Trophoblast cell (in vitro differentiated cells and primary cell): Measurements from ENCODE around the gene BRAF.
"Not testable (repeated sequence)": the region's sequence is repeated elsewhere in the genome, so short reads cannot be mapped to it uniquely, and the experiment has no call there.

Experiments used
- DNase-seq, 2 donors: peaks; one replicate each; pipeline ENCODE4 v3.0.0-alpha.2; 2016
- H2AFZ ChIP-seq: 2 replicates; pipeline ENCODE4 v1.6.1; 2013; ENCODE audit warnings: low read length, moderate library complexity, mild to moderate bottlenecking; ENCODE audit not compliant: insufficient read depth, poor library complexity
- H2AK5ac ChIP-seq: 2 replicates; pipeline ENCODE4 v1.6.1; 2013; ENCODE audit warnings: mild to moderate bottlenecking, low read length
- H2BK120ac ChIP-seq: 2 replicates; pipeline ENCODE4 v1.6.1; 2013; ENCODE audit warnings: low read length, mild to moderate bottlenecking, moderate library complexity; ENCODE audit not compliant: insufficient read depth, poor library complexity
- H2BK12ac ChIP-seq: 2 replicates; pipeline ENCODE4 v1.6.1; 2013; ENCODE audit warnings: mild to moderate bottlenecking, low read length, moderate library complexity
- H2BK5ac ChIP-seq: 2 replicates; pipeline ENCODE4 v1.6.1; 2013; ENCODE audit warnings: low read length, low read depth, moderate library complexity, mild to moderate bottlenecking; ENCODE audit not compliant: poor library complexity
- H3K14ac ChIP-seq: 2 replicates; pipeline ENCODE4 v1.6.1; 2013; ENCODE audit warnings: mild to moderate bottlenecking, low read length
- H3K18ac ChIP-seq: 2 replicates; pipeline ENCODE4 v1.6.1; 2013; ENCODE audit warnings: mild to moderate bottlenecking, low read length
- H3K23ac ChIP-seq: 2 replicates; pipeline ENCODE4 v1.6.1; 2013; ENCODE audit warnings: low read length
- H3K27ac ChIP-seq: 2 replicates; pipeline ENCODE4 v1.5.1; 2013; ENCODE audit warnings: low read depth, mild to moderate bottlenecking, inconsistent platforms, low read length, moderate library complexity
- H3K27me3 ChIP-seq: 2 replicates; pipeline ENCODE4 v1.6.1; 2013; ENCODE audit warnings: inconsistent platforms, mild to moderate bottlenecking, low read length, moderate library complexity; ENCODE audit not compliant: insufficient read depth
- H3K36me3 ChIP-seq, 2 experiments: 1 replicate in 1 of 2; 2 replicates in 1 of 2; pipeline ENCODE4 v1.6.1; 2013; ENCODE audit warnings: low read length in 2 of 2, mild to moderate bottlenecking in 2 of 2, moderate library complexity in 1 of 2; ENCODE audit not compliant: insufficient read depth in 2 of 2, control insufficient read depth in 1 of 2
- H3K4ac ChIP-seq: 2 replicates; pipeline ENCODE4 v1.6.1; 2013; ENCODE audit warnings: low read depth, mild to moderate bottlenecking, low read length, moderate library complexity
- H3K4me1 ChIP-seq, 2 experiments: 1 replicate in 1 of 2; 2 replicates in 1 of 2; pipeline ENCODE4 v1.6.1; 2013; ENCODE audit warnings: low read length in 2 of 2, mild to moderate bottlenecking in 2 of 2, moderate library complexity in 1 of 2; ENCODE audit not compliant: insufficient read depth in 2 of 2, control insufficient read depth in 1 of 2
- H3K4me2 ChIP-seq: 2 replicates; pipeline ENCODE4 v1.6.1; 2013; ENCODE audit warnings: inconsistent platforms, mild to moderate bottlenecking, low read length, moderate library complexity
- H3K4me3 ChIP-seq: 2 replicates; pipeline ENCODE4 v1.5.1; 2013; ENCODE audit warnings: mild to moderate bottlenecking, low read depth, low read length, inconsistent platforms
- H3K79me1 ChIP-seq: one replicate; pipeline ENCODE4 v1.6.1; 2013; ENCODE audit warnings: low read length
- H3K79me2 ChIP-seq: 2 replicates; pipeline ENCODE4 v1.6.1; 2013; ENCODE audit warnings: low read length, mild to moderate bottlenecking; ENCODE audit not compliant: control insufficient read depth, insufficient read depth, poor library complexity
- H3K9ac ChIP-seq: 2 replicates; pipeline ENCODE4 v1.6.1; 2013; ENCODE audit warnings: mild to moderate bottlenecking, low read length
- H3K9me3 ChIP-seq: 2 replicates; pipeline ENCODE4 v1.6.1; 2013; ENCODE audit warnings: low read depth, mild to moderate bottlenecking, control low read depth, inconsistent platforms, low read length; ENCODE audit not compliant: insufficient read depth
- H4K12ac ChIP-seq: 2 replicates; pipeline ENCODE4 v1.6.1; 2013; ENCODE audit warnings: low read depth, mild to moderate bottlenecking, low read length, moderate library complexity
- H4K8ac ChIP-seq: 2 replicates; pipeline ENCODE4 v1.6.1; 2013; ENCODE audit warnings: low read depth, mild to moderate bottlenecking, low read length, moderate library complexity
- H4K91ac ChIP-seq: one replicate; pipeline ENCODE4 v1.6.1; 2013; ENCODE audit warnings: low read depth, mild to moderate bottlenecking, low read length, moderate library complexity
- WGBS: extraction: QIAGEN DNeasy Blood & Tissue Kit; methylation state at CpG from one replicate; pipeline ENCODE4 v1.1.7; 2013; ENCODE audit warnings: missing lambda C conversion rate; ENCODE audit not compliant: insufficient read length, insufficient coverage; ENCODE audit errors: extremely low coverage; 5-methylcytosine and 5-hydroxymethylcytosine counted together

Gene BRAF

GRCh38 chr7:140917258-140917657 lies 7.5 kb downstream of the BRAF start:
- Histone ChIP-seq H3K4ac (no peak overlapping the region), H3K36me3 (peaks cover 0 to 3% of the 10 kb centered on the region in 2 experiments), H3K4me1 (no peaks in the 10 kb centered on the region), H2BK5ac (no peak overlapping the region), H2AFZ (no peak overlapping the region), H4K12ac (no peak overlapping the region), H4K91ac (no peak overlapping the region), H2BK120ac (no peak overlapping the region), H3K79me1 (no peaks in the 10 kb centered on the region), H3K18ac (no peak overlapping the region), H3K79me2 (peaks cover 1% of the 10 kb centered on the region), H3K23ac (no peak overlapping the region), H3K14ac (no peak overlapping the region), H3K4me3 (no peak overlapping the region), H4K8ac (no peak overlapping the region), H3K27me3 (no peaks in the 10 kb centered on the region), H3K27ac (no peak overlapping the region), H3K4me2 (no peak overlapping the region), H2AK5ac (no peak overlapping the region), H2BK12ac (no peak overlapping the region), H3K9me3 (peaks cover 2% of the 10 kb centered on the region), H3K9ac (no peak overlapping the region)
- WGBS: no CpG with 5 or more reads among the region's 1 CpG
- no peak for DNase-seq

- DNase-seq: peak in 1 of 2 donors; percentile 42
- Histone ChIP-seq H3K14ac (no peak overlapping the region), H2AK5ac (no peak overlapping the region), H3K4me1 (no peaks in the 10 kb centered on the region), H3K9me3 (peaks cover 2% of the 10 kb centered on the region), H2BK12ac (no peak overlapping the region), H2BK5ac (no peak overlapping the region), H3K4ac (no peak overlapping the region), H3K79me1 (no peaks in the 10 kb centered on the region), H4K8ac (no peak overlapping the region), H4K91ac (no peak overlapping the region), H2BK120ac (no peak overlapping the region), H3K36me3 (peaks cover 0 to 3% of the 10 kb centered on the region in 2 experiments), H3K79me2 (no peaks in the 10 kb centered on the region), H4K12ac (no peak overlapping the region), H3K27me3 (no peaks in the 10 kb centered on the region), H2AFZ (no peak overlapping the region), H3K18ac (no peak overlapping the region), H3K9ac (no peak overlapping the region), H3K4me2 (no peak overlapping the region), H3K27ac (no peak overlapping the region), H3K23ac (no peak overlapping the region), H3K4me3 (no peak overlapping the region)
- no CpG with 5 or more reads among the region's 4 CpGs for WGBS
Observed at GRCh38 chr7:140915935-140916555, 8.7 kb downstream of the BRAF start.

GRCh38 chr7:140914083-140914482 lies 10.6 kb downstream of the BRAF start:
- Histone ChIP-seq H3K4me3 (no peak overlapping the region), H3K27me3 (no peaks in the 10 kb centered on the region), H2AK5ac (no peak overlapping the region), H4K8ac (no peak overlapping the region), H3K4me1 (no peaks in the 10 kb centered on the region), H3K79me2 (no peaks in the 10 kb centered on the region), H3K79me1 (no peaks in the 10 kb centered on the region), H3K4ac (no peak overlapping the region), H2BK120ac (no peak overlapping the region), H2BK5ac (no peak overlapping the region), H3K18ac (no peak overlapping the region), H3K14ac (no peak overlapping the region), H3K27ac (no peak overlapping the region), H2BK12ac (no peak overlapping the region), H4K91ac (no peak overlapping the region), H3K36me3 (peaks cover 0 to 3% of the 10 kb centered on the region in 2 experiments), H3K9me3 (peaks cover 2% of the 10 kb centered on the region), H3K4me2 (no peak overlapping the region), H2AFZ (no peak overlapping the region), H3K23ac (no peak overlapping the region), H4K12ac (no peak overlapping the region), H3K9ac (no peak overlapping the region)
- no peak for DNase-seq

GRCh38 chr7:140913596-140913928 lies 11.2 kb downstream of the BRAF start:
- WGBS: no CpG with 5 or more reads among the region's 5 CpGs
- not testable (repeated sequence) for DNase-seq, H3K27me3 ChIP-seq, H3K4me3 ChIP-seq, H3K36me3 ChIP-seq, H3K9me3 ChIP-seq, H2BK5ac ChIP-seq, H2BK120ac ChIP-seq, H4K12ac ChIP-seq, H3K23ac ChIP-seq, H3K79me1 ChIP-seq, H3K4ac ChIP-seq, H4K8ac ChIP-seq, H2BK12ac ChIP-seq, H4K91ac ChIP-seq, H2AFZ ChIP-seq, H3K14ac ChIP-seq, H3K4me1 ChIP-seq, H3K4me2 ChIP-seq, H2AK5ac ChIP-seq, H3K18ac ChIP-seq, H3K9ac ChIP-seq, H3K79me2 ChIP-seq, H3K27ac ChIP-seq
